ENCODE results near the gene PTX4. TPM values are rescaled to one million over a fixed set of nuclear protein-coding genes. Genes with fewer than 3 reads are reported as not detected.
A peak's percentile ranks its signal among the peaks of the same experiment; 100 is the strongest.
"Not testable (repeated sequence)": the region's sequence is repeated elsewhere in the genome, so short reads cannot be mapped to it uniquely, and the experiment has no call there.

PTX4 gene
- total RNA-seq, 1 donor from 2014 or later, result not detected

- peaks cover 9% of the 10 kb centered on the region for H3K4me1 Mint-ChIP-seq
- intact Hi-C loops (cut with micrococcal nuclease), result no loop called here
- peak overlapping the region; percentile 4 for H3K27ac Mint-ChIP-seq
- DNase-seq, result no peak
- H3K9me3 Mint-ChIP-seq, result no peaks in the 10 kb centered on the region
- H3K36me3 Mint-ChIP-seq (ENCODE audit: low read depth), result peaks cover 3% of the 10 kb centered on the region
- peak overlapping the region; percentile 70 for H3K4me3 Mint-ChIP-seq
- H3K27me3 Mint-ChIP-seq, result no peaks in the 10 kb centered on the region
These were observed 15.8 kb downstream of the PTX4 start for GRCh38 chr16:1472974-1473373.

GRCh38 chr16:1471569-1472194 lies 17.1 kb downstream of the PTX4 start:
- H3K27me3 Mint-ChIP-seq, result no peaks in the 10 kb centered on the region
- H3K27ac Mint-ChIP-seq, result no peak overlapping the region
- H3K36me3 Mint-ChIP-seq (ENCODE audit: low read depth), result peaks cover 3% of the 10 kb centered on the region
- H3K4me3 Mint-ChIP-seq, result no peak overlapping the region
- intact Hi-C loops (cut with micrococcal nuclease), result no loop called here
- no peak for DNase-seq
- no peaks in the 10 kb centered on the region for H3K9me3 Mint-ChIP-seq
- H3K4me1 Mint-ChIP-seq, result peaks cover 9% of the 10 kb centered on the region

GRCh38 chr16:1470481-1471251 lies 18.1 kb downstream of the PTX4 start:
- no peak overlapping the region for H3K4me3 Mint-ChIP-seq
- no peak overlapping the region for H3K27ac Mint-ChIP-seq
- H3K9me3 Mint-ChIP-seq, result no peaks in the 10 kb centered on the region
- no peaks in the 10 kb centered on the region for H3K27me3 Mint-ChIP-seq
- H3K4me1 Mint-ChIP-seq, result peaks cover 9% of the 10 kb centered on the region
- peaks cover 1% of the 10 kb centered on the region for H3K36me3 Mint-ChIP-seq (ENCODE audit: low read depth)
- intact Hi-C loops (cut with micrococcal nuclease), result no loop called here
- no peak for DNase-seq

DNA sequence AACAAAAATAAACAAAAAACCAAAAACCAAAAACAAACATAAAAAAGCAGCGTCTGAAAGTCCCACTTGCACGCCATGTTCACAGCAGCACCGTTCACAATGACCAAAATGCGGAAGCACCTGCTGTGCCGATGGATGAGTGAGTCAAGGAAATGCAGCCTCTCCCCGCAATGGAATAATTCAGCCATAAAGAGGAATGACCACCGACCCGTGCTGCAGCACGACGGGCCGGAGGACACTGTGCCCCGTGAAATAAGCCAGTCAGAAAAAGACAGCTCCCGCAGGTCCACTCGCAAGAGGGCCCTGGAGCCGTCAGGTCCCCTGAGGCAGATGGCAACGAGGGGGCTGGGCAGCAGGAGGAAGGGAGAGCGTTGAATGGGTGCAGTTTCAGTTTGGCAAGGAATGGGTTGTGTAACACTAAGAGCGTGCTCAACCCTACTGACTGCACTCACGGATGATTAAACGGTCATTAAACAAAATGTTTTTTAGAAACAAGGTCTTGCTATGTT lies 19.0 kb downstream of the PTX4 start:
- intact Hi-C loops (cut with micrococcal nuclease), result no loop called here
- H3K36me3 Mint-ChIP-seq (ENCODE audit: low read depth), result no peaks in the 10 kb centered on the region
- H3K27ac Mint-ChIP-seq, result no peak overlapping the region

DNA sequence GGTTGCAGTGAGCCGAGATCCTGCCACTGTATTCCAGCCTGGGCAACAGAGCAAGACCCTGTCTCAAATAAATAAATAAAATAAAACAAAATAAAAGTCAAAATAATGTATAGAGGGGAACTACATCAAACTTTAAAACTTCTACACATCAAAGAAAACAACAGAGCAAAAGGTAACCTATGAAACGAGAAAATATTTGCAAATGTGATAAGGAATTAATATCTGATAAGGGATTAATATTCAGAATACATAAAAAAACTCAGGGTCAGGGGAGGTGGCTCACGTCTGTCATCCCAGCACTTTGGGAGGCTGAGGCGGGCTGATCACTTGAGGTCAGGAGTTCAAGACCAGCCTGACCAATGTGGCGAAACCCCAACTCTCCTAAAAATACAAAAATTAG lies 19.6 kb downstream of the PTX4 start:
- H3K36me3 Mint-ChIP-seq (ENCODE audit: low read depth); H3K27me3 Mint-ChIP-seq; H3K4me1 Mint-ChIP-seq; intact Hi-C loops (cut with micrococcal nuclease); H3K27ac Mint-ChIP-seq; H3K9me3 Mint-ChIP-seq; DNase-seq; H3K4me3 Mint-ChIP-seq: not testable (repeated sequence)

More for the DNA sequence above, 19.0 kb downstream of the PTX4 start:
- no peak overlapping the region for H3K4me3 Mint-ChIP-seq
- no peak for DNase-seq
- H3K4me1 Mint-ChIP-seq, result peaks cover 9% of the 10 kb centered on the region
- no peaks in the 10 kb centered on the region for H3K9me3 Mint-ChIP-seq
- H3K27me3 Mint-ChIP-seq, result no peaks in the 10 kb centered on the region

DNA sequence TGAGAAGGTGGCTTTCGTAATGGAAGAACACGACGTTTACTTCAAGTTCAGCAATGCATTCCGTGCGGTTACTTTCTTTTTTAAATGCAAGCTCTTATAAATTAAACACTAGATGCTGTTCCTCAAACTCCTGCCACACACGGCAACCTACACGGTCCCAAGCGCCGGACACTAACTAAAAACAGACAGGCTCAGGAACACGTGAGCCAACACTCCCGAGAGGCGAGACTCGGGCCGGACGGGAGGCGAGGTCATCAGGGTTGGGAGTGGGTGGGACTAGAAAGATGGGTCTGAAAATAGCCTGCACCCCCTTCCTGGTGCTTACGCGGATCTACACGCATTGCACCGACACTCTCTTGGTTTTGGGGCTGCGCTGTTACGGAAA lies 20.3 kb downstream of the PTX4 start:
- no peaks in the 10 kb centered on the region for H3K27me3 Mint-ChIP-seq
- intact Hi-C loops (cut with micrococcal nuclease), result no loop called here
- no peaks in the 10 kb centered on the region for H3K9me3 Mint-ChIP-seq
- H3K4me1 Mint-ChIP-seq, result peaks cover 7% of the 10 kb centered on the region
- no peak overlapping the region for H3K27ac Mint-ChIP-seq
- no peak overlapping the region for H3K4me3 Mint-ChIP-seq
- DNase-seq, result no peak
- no peaks in the 10 kb centered on the region for H3K36me3 Mint-ChIP-seq (ENCODE audit: low read depth)

DNA sequence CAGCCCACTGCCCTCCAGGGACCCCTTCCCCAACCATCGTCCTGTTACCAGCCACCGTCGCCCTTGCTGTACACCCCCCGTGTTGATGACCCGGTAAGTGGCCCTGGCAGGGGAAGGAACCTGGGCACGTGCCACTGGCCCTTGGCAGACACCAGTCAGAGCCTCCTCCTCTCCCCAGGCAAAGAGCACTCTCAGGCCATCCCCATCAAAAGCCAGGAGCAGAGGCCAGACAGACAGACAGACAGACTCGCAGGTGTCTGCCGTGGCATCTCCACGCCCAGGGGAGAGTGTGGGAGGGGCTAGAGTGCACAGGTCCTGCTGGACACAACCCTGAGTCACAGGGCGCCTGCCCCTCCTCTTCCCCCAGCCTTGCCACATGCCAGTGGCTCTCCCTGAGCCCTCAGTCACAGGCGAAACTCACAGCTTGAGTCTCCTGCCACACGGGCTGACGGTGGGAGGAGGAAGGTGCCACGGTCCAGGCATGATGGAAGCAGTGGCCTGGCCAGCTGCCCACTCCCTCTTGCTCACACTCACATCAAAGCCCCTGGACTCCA lies 21.7 kb downstream of the PTX4 start:
- Mint-ChIP-seq H3K27me3 (no peaks in the 10 kb centered on the region), H3K4me1 (peaks cover 3% of the 10 kb centered on the region), H3K36me3 (ENCODE audit: low read depth) (no peaks in the 10 kb centered on the region), H3K27ac (no peak overlapping the region), H3K9me3 (no peaks in the 10 kb centered on the region), H3K4me3 (no peak overlapping the region)
- intact Hi-C loops (cut with micrococcal nuclease), result no loop called here
- no peak for DNase-seq

DNA sequence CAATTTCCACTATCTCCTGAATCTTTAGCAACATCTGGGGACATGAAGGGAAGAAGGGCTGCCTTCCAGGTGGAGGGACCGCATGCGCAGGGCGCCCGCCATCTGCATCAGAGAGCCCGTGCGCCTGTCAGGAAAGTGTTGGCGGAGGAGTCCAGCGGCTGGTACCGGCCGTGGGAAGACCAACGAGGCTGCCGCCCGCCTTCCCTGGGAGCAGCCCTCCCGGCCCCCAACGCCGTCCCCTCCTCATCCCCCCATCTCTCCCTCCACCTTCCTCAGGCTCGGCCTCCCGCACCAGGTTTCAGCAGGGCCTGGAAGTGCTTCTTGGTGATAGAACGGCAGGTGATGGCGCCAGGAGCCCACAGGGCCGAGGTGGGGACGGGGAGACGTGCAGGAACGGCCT lies 22.7 kb downstream of the PTX4 start:
- DNase-seq, result no peak
- no peaks in the 10 kb centered on the region for H3K27me3 Mint-ChIP-seq
- H3K4me3 Mint-ChIP-seq, result no peak overlapping the region
- peaks cover 3% of the 10 kb centered on the region for H3K4me1 Mint-ChIP-seq
- H3K9me3 Mint-ChIP-seq, result no peaks in the 10 kb centered on the region
- H3K36me3 Mint-ChIP-seq (ENCODE audit: low read depth), result peaks cover 2% of the 10 kb centered on the region
- intact Hi-C loops (cut with micrococcal nuclease), result no loop called here
- H3K27ac Mint-ChIP-seq, result no peak overlapping the region

DNA sequence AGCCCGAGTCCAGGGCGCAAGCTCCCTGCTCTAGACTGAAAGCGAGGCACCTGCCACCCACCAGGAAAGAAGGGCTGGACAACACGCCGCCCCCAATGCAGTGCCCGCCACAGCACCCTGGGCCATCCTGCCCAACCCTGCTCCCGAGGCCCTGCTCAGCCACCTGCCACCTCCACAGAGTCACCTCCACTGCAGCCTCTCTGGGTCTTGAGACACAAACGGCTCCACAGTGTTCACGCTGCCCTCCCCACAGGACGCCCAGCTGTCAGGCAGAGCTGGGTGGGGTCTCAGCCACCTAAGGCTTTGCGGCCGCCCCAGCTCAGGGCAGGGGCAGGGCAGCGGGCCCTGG lies 23.2 kb downstream of the PTX4 start:
- Mint-ChIP-seq H3K27ac (no peak overlapping the region), H3K36me3 (ENCODE audit: low read depth) (peaks cover 2% of the 10 kb centered on the region), H3K4me1 (no peaks in the 10 kb centered on the region), H3K4me3 (no peak overlapping the region), H3K9me3 (no peaks in the 10 kb centered on the region), H3K27me3 (no peaks in the 10 kb centered on the region)
- intact Hi-C loops (cut with micrococcal nuclease), result no loop called here
- DNase-seq, result no peak

- peaks cover 2% of the 10 kb centered on the region for H3K36me3 Mint-ChIP-seq (ENCODE audit: low read depth)
- no peaks in the 10 kb centered on the region for H3K27me3 Mint-ChIP-seq
- intact Hi-C loops (cut with micrococcal nuclease), result no loop called here
- H3K27ac Mint-ChIP-seq, result no peak overlapping the region
- H3K4me3 Mint-ChIP-seq, result no peak overlapping the region
- no peaks in the 10 kb centered on the region for H3K9me3 Mint-ChIP-seq
- no peaks in the 10 kb centered on the region for H3K4me1 Mint-ChIP-seq
- DNase-seq, result no peak
These were observed 23.7 kb downstream of the PTX4 start for GRCh38 chr16:1464894-1465566.

DNA sequence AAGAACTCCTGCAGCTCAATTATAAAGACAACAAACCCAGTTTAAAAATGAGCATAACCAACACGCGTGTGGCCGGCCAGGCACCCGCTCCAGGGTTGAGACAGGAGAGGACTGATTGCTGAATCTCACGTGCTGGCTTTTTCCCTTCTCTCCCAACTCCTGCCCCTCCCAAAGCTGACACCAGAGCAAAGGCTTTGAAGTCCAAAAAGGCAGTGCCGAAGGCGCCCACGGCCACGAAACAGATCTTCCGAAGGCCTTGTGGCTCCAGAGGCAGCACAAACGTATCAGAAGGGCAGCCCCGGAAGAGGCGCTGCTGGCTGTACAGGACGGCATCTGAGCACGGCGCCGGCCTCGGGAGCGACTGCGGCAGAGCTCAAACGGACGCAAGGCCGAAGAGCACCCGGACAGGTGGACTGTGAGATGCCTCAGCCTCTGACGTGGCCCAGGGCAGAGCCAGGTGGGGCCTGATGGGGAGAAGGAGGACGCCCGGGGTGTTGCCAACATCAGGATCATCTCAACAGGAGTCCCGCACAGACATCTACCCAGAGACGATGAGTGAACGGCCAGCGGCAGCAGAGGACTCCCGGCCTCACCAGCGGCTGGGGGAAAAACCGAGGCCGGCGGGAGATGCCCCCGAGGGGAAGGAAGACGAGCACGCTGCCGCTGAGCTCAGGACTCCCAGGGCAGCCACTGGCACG lies 24.4 kb downstream of the PTX4 start:
- H3K4me3 Mint-ChIP-seq, result no peak overlapping the region
- no peaks in the 10 kb centered on the region for H3K4me1 Mint-ChIP-seq
- peaks cover 2% of the 10 kb centered on the region for H3K36me3 Mint-ChIP-seq (ENCODE audit: low read depth)
- no peaks in the 10 kb centered on the region for H3K9me3 Mint-ChIP-seq
- H3K27ac Mint-ChIP-seq, result no peak overlapping the region
- DNase-seq, result no peak
- H3K27me3 Mint-ChIP-seq, result no peaks in the 10 kb centered on the region
- intact Hi-C loops (cut with micrococcal nuclease), result no loop called here

- H3K27ac Mint-ChIP-seq, result no peak overlapping the region
These were observed 27.6 kb downstream of the PTX4 start for GRCh38 chr16:1461146-1461545.

DNA sequence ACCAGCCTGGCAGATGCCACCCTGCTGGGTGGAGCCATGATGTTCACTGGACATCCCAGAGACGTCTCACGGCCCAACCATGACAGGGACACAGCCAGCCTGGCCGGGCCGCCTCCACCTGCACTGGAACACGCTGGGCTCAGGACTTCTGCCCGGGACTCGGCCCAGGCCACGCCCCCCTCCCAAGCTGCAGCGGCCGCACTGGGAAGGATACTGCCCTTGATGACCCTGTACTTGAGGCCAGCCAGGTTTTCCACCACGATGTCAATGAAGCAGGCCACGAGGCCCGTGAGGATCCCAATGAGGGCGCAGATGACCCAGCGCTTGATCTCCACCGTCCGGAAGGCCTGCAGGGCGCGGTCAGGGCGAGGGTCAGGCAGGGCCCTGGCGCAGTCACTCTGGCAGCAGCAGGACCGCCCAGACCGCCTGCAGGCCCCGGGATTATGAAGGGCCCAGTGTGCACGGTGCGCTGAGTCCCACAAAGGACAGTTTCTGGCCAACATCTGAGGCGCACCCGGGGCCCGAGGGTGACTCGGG lies 28.1 kb downstream of the PTX4 start:
- no peaks in the 10 kb centered on the region for H3K9me3 Mint-ChIP-seq
- H3K4me1 Mint-ChIP-seq, result peaks cover 4% of the 10 kb centered on the region
- H3K4me3 Mint-ChIP-seq, result no peak overlapping the region
- H3K36me3 Mint-ChIP-seq (ENCODE audit: low read depth), result peaks cover 2% of the 10 kb centered on the region
- H3K27me3 Mint-ChIP-seq, result no peaks in the 10 kb centered on the region
- H3K27ac Mint-ChIP-seq, result no peak overlapping the region
- no peak for DNase-seq
- intact Hi-C loops (cut with micrococcal nuclease), result no loop called here

More at GRCh38 chr16:1461146-1461545, 27.6 kb downstream of the PTX4 start:
- Mint-ChIP-seq H3K36me3 (ENCODE audit: low read depth) (peaks cover 2% of the 10 kb centered on the region), H3K9me3 (no peaks in the 10 kb centered on the region), H3K27me3 (no peaks in the 10 kb centered on the region), H3K4me1 (peaks cover 4% of the 10 kb centered on the region), H3K4me3 (no peak overlapping the region)
- DNase-seq, result no peak
- intact Hi-C loops (cut with micrococcal nuclease), result no loop called here

Measured in activated CD4-positive, alpha-beta T cell treated with anti-CD3 and anti-CD28 coated beads, Interleukin-2, amount 10 ng/mL, durations not matched to agents 24 days and 14 days (primary cell).